Stimulated activated CD8-positive, alpha-beta memory T cell treated with anti-CD3 and anti-CD28 coated beads, Interleukin-12 subunit alpha, Interleukin-12 subunit beta, amount 100 ng/mL, for 1 hour (primary cell): Measurements from ENCODE around the gene ABCB7.
"Not testable (repeated sequence)": the region's sequence is repeated elsewhere in the genome, so short reads cannot be mapped to it uniquely, and the experiment has no call there.

Source experiments
- DNase-seq: peaks from one replicate; pipeline ENCODE4 v3.0.0-alpha.2; 2020; ENCODE audit warnings: low read depth

Gene ABCB7

GRCh38 chrX:75096331-75096730, 59.8 kb downstream of the ABCB7 start:
- no peak for DNase-seq

DNA sequence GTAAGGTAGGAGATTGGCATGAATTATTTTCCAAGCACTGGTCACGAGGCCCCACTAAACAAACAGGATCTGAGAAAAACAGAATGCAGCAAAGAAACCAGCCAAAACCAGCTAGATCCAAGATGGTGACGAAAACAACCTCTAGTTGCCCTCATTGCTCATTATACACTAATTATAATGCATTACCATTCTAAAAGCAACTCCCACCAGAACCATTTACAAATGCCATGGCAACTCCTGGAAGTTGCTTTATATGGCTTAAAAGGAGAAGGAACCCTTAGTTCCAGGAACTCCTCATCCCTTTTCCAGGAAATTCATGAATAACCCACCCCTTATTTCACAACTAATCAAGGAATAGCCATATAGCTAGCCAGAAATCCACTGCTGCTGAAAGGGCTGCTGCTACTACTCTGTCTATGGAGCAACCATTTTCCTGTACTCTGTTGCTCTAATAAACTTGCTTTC, 69.3 kb downstream of the ABCB7 start:
- DNase-seq = no peak

GRCh38 chrX:75084757-75085156, 71.3 kb downstream of the ABCB7 start:
- DNase-seq = no peak

- DNase-seq = no peak
These were observed 79.7 kb downstream of the ABCB7 start for GRCh38 chrX:75076429-75076828.

- DNase-seq = no peak
These were observed 81.6 kb downstream of the ABCB7 start for GRCh38 chrX:75074475-75074874.

- DNase-seq = no peak
These were observed 84.7 kb downstream of the ABCB7 start for GRCh38 chrX:75071334-75071733.

DNA sequence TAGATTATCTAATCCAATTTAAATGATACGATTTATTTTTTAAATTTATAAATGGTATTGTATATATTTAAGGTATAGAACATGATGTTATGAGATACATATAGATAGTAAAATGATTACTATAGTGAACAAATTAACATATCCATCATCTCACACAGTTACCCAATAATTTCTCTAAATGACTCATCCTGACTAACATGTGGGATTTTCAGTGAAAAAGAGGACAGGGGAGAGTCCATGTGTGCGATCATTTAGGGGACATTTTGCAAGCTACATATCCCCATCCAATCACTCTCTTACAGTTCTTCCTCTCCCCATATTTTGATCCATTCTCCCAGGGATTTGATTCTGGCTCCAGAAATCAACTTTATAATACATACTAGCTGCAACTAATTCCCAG, 88.2 kb downstream of the ABCB7 start:
- no peak for DNase-seq

- no peak for DNase-seq
These were observed 94.4 kb downstream of the ABCB7 start for GRCh38 chrX:75061701-75062100.

DNA sequence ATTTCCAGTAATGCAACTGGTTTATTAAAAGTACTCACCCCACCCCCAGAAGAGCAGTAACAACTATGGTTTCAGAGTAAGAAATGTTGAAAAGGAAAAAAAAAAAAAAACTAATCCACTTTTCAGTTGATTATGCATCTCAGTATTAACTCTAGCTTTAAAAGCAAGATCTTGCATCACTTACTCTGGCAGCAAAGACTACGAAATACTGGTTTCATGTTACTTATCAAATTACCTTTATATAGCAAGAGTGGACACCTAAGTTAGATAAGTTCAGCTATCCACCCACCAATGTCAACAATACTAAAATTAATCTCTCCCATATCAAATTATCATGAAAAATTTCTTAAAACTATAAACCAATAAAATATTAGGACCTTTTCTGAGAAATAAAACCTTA, 105.0 kb downstream of the ABCB7 start:
- no peak for DNase-seq

DNA sequence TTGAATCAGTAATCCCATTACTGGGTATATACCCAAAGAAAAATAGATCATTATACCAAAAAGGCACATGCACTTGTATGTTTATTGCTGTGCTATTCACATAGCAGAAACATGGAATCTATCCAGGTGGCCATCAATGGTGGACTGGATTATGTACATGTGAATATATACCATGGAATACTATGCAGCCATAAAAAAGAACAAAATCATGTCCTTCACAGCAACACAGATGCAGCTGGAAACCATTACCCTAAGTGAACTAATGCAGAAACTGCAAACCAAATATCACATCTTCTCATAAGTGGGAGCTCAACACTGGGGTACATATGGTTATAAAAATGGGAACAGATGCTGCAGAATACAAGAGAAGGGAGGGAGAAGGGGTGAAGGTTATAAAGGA, 110.7 kb downstream of the ABCB7 start:
- DNase-seq = no peak

GRCh38 chrX:75044142-75044541, 111.9 kb downstream of the ABCB7 start:
- not testable (repeated sequence) for DNase-seq

- no peak for DNase-seq
These were observed 117.2 kb downstream of the ABCB7 start for GRCh38 chrX:75038925-75039324.
